Cerebellar nuclear complex (tissue), 1 donor: Measurements from ENCODE around the gene POTEB3.
"Not testable (repeated sequence)": the region's sequence is repeated elsewhere in the genome, so short reads cannot be mapped to it uniquely, and the experiment has no call there.

ENCODE experiments used
- DNase-seq, 2 experiments: peaks; one replicate each; lab custom pipeline; 2025; lab: John Stamatoyannopoulos, UW

Gene POTEB3

GRCh38 chr15:21440399-21440798 lies at the start of gene POTEB3:
Gene POTEB3 (minus strand): TSS chr15:21440499. CDS start chr15:21440011, 488 bp downstream.
- not testable (repeated sequence) for DNase-seq

GRCh38 chr15:21453683-21454082 lies 13.4 kb upstream of the POTEB3 start:
- not testable (repeated sequence) for DNase-seq

- DNase-seq: not testable (repeated sequence)
Measured at GRCh38 chr15:21451920-21452563, 11.7 kb upstream of the POTEB3 start.

DNA sequence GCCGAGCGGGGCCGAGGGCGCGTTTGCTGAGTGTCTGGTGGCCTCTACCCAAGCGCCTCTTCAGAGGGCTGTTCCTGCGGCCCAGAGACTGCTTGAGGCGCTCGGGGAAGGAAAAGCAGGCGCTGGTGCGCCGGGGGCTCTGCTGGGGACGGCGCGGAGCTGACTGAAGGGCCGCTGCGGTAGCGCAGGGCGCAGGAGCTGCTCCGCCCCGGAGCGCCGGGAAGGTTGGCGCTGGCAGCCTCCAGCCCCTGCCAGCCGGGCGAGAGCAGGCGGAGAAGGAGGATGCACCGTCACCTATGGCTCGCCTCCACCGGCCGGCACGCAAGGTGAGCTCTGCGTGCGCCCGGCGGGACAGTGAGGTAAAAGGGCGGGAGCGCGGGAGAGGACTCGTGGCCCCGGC lies 11.2 kb upstream of the POTEB3 start:
- not testable (repeated sequence) for DNase-seq

- not testable (repeated sequence) for DNase-seq
Measured at GRCh38 chr15:21407366-21407765, 32.9 kb downstream of the POTEB3 start.

DNA sequence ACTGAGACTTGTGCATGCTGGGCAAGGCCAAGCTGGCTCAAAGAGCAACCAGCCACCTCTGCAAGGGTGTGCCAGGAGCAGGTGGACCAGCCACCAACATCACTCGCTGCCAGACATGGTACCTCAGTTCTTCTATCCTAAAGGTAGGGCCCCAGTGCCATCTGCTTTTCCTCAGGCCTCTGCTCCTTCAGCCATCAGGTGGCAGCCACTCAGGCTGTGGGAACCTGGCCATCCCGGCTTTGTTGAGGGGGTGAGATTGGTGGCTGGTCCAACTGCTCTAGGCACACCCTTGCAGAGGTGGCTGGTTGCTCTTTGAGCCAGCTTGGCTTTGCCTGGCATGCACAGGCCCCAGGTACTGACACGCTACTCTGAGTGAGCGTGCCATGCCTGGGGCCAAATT lies 38.8 kb downstream of the POTEB3 start:
- DNase-seq: not testable (repeated sequence)

GRCh38 chr15:21399111-21399510 lies 41.2 kb downstream of the POTEB3 start:
- not testable (repeated sequence) for DNase-seq

- DNase-seq: not testable (repeated sequence)
Measured at GRCh38 chr15:21398511-21398910, 41.8 kb downstream of the POTEB3 start.

DNA sequence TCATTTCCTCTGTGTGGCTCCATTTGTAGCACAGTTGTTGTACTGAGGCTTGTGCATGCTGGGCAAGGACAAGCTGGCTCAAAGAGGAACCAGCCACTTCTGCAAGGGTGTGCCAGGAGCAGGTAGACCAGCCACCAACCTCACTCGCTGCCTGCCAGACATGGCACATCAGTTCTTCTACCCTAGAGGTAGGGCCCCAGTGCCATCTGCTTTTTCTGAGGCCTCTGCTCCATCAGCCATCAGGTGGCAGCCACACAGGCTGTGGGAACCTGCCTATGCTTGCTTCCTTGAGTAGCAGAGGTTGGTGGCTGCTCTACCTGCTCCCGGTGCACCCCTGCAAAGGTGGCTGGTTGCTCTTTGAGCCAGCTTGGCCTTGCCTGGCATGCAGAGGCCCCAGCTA lies 42.6 kb downstream of the POTEB3 start:
- DNase-seq: not testable (repeated sequence)

GRCh38 chr15:21397186-21397585 lies 43.1 kb downstream of the POTEB3 start:
- not testable (repeated sequence) for DNase-seq

DNA sequence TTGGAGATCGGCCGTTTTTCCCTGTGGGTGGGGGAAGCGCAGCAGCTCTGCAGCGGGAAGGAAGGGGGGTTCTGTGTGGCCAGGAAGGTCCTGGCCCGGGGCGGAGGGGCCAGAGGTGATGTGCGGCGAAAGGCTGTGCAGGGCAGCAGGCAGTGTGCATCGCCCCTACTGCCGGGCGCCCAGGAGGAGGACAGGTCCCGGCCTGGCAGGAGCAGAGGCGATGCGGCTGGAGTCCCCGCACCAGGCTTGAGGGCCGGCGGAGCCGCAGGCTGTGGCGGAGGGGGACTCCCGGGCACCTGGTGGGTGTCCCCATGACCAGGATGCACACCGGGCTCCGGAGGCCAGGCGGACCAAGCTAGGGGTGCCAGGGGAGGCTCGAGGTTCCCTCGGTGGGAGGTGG lies 54.3 kb downstream of the POTEB3 start:
- not testable (repeated sequence) for DNase-seq

DNA sequence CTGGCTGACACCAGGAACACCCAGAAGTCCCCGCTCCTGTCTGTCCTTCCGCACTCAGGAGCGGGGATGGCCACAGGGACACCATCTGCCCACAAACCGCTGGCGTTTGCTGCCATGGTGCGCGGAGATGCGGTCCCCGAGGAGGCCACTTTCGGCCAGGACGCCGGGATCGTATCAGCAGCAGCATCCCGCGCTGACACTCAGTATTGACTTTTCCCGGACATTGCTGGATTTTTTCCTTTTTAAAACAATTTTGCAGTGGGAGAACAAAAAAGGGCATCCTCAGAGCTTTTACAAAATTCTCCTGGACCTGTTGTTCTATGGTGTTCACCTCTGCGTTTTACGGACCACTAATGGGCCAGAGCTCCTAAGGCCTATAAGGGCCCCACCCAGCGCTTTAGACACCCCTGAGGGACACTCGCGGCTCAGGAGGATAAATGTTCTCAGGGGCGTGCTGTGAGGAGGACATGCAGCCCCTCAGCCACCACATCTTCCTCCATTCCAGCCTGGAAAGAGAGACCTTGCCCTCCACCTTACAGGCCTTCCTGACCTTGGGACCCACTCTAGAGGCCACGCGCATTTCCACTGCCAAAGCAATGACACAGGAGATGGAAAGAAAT lies 56.3 kb downstream of the POTEB3 start:
- DNase-seq: not testable (repeated sequence)

DNA sequence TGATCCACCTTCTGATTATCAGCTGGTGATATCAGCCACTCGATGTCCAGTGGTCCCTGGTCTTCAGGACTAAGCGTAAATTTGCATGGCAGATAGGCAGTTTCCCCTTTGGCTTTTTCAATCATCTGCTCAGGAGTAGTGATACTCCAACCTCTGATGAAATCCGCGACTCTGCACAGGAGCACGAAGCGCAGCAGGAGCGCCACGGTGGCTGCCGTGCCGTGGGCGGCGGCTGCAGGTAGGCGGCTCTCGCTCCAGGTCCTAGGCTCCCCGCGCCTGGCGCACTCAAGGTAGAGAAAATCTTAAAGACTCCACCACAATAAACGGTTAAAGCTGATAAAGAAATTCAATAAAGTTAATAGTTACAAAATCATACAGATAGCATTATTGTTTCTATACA lies 66.6 kb downstream of the POTEB3 start:
- not testable (repeated sequence) for DNase-seq

- not testable (repeated sequence) for DNase-seq
Measured at GRCh38 chr15:21369177-21369576, 71.1 kb downstream of the POTEB3 start.

GRCh38 chr15:21368625-21369024 lies 71.7 kb downstream of the POTEB3 start:
- DNase-seq: not testable (repeated sequence)
